Adrenal gland (tissue), 12 donors: Measurements from ENCODE around the gene RIPK1. TPM values are rescaled to one million over a fixed set of nuclear protein-coding genes. Genes with fewer than 3 reads are reported as not detected.
"Not testable (repeated sequence)": the region's sequence is repeated elsewhere in the genome, so short reads cannot be mapped to it uniquely, and the experiment has no call there.

Source experiments
- DNase-seq, 7 donors: peaks; one replicate each; pipeline ENCODE4 v3.0.0-alpha.2; 2019 to 2020
- H3K27ac ChIP-seq, 5 donors: fragments of 200-600 bp; sonication (generic) in 4 of 5; 1 replicate in 3 of 5; 2 replicates in 2 of 5; pipeline versions ENCODE4 v1.5.1 to v1.8.0; 2016 to 2020; ENCODE audit warnings: mild to moderate bottlenecking in 1 of 5
- H3K27me3 ChIP-seq: fragments of 200-600 bp; 2 replicates; pipeline ENCODE4 v1.8.0; 2021
- H3K36me3 ChIP-seq, 2 donors: fragments of 200-600 bp; replicated peaks in 1 of 2; 1 replicate in 1 of 2; 2 replicates in 1 of 2; pipeline versions ENCODE4 v1.5.1 to v1.8.0; 2018 to 2022
- H3K4me1 ChIP-seq, 2 donors: fragments of 200-600 bp; replicated peaks in 1 of 2; 1 replicate in 1 of 2; 2 replicates in 1 of 2; pipeline versions ENCODE4 v1.5.1 to v1.8.0; 2018 to 2021
- H3K4me3 ChIP-seq, 4 donors: fragments of 200-600 bp; sonication (generic) in 3 of 4; one replicate each; pipeline ENCODE4 v1.5.1; 2016 to 2018
- H3K9me3 ChIP-seq, 3 donors: fragments of 200-600 bp; sonication (generic) in 1 of 3; replicated peaks in 1 of 3; 1 replicate in 2 of 3; 2 replicates in 1 of 3; pipeline versions ENCODE4 v1.5.1 to v1.8.0; 2016 to 2021
- CTCF ChIP-seq, 6 experiments: fragments of 450-650 bp in 4 of 6; fragments of 200-600 bp in 2 of 6; sonication (generic) in 1 of 6; IDR thresholded peaks; 1 replicate in 5 of 6; 2 replicates in 1 of 6; pipeline versions ENCODE4 v1.5.1 to v1.8.0; 2016 to 2021; ENCODE audit warnings: antibody characterized with exemption in 6 of 6, mild to moderate bottlenecking in 2 of 6, moderate library complexity in 1 of 6
- POLR2A ChIP-seq, 2 donors: fragments of 450-650 bp; IDR thresholded peaks; one replicate each; pipeline ENCODE4 v1.6.1; 2017; ENCODE audit warnings: antibody characterized with exemption in 2 of 2, mild to moderate bottlenecking in 2 of 2, moderate library complexity in 1 of 2
- WGBS, 4 donors: extraction: QIAGEN DNeasy Blood & Tissue Kit in 2 of 4; methylation state at CpG; one replicate each; pipeline versions ENCODE4 v1.1.5 to v1.1.7; 2013 to 2017; 5-methylcytosine and 5-hydroxymethylcytosine counted together
- intact Hi-C, 2 donors: fragments of 100-400 bp; cut with DNase I; formaldehyde crosslinking; loops; one replicate each; pipeline versions ENCODE4 v1.14.1 to v1.15.0; 2022 to 2023
- polyA plus RNA-seq, 3 donors: library from polyadenylated mRNA; stranded (reverse); fragments of 200-250 nt in 2 of 3; fragments of 350-450 nt in 1 of 3; fragmentation: Illumina TruSeq in 1 of 3; extraction: RNeasy Lipid Tissue Mini Kit (QIAGEN cat#74804) in 1 of 3; gene quantifications; one replicate each; pipeline ENCODE4 v1.2.3, GENCODE V29; 2013 to 2014
- total RNA-seq, 9 donors: library from RNA; depleted of rRNA in 4 of 9; stranded (reverse); fragments of >200 nt in 4 of 9; fragments of 120-200 nt in 1 of 9; fragmentation: NEBNext Ultra II Directional in 1 of 9; extraction: Animal tissue kit (Norgen Biotek cat#: 25700) in 1 of 9; gene quantifications; one replicate each; pipeline versions ENCODE4 v1.1.0 to v1.2.4, GENCODE V29; 2013 to 2023
- donor health status: healthy with polysubstance abuse.
- donor health status: Bipolar disorder and iron deficiency.
- donor health status: DM: yes; HTN: yes; CAD: no.
- donor health status: DM: no; HTN: no; CAD: no.
- donor health status: DM: no; HTN: no; CAD: no.
- donor health status: DM: yes; HTN: yes; CAD: no.

RIPK1 gene
- total and polyA plus RNA-seq, 12 donors, result 15.7 to 21.7 (median 20.3) TPM

- Histone ChIP-seq H3K27me3 (no peaks in the 10 kb centered on the region), H3K4me3 (no peak overlapping the region), H3K36me3 (peaks cover 0 to 6% of the 10 kb centered on the region in 2 donors), H3K9me3 (no peaks in the 10 kb centered on the region), H3K27ac (no peak overlapping the region), H3K4me1 (peaks cover 0 to 4% of the 10 kb centered on the region in 2 donors)
- no peak for DNase-seq
- intact Hi-C loops, result loop anchor here in 1 of 2 donors (10.0 kb wide), 1 partner anchor 601 kb away; no protein-coding TSS in a partner anchor
- WGBS, 4 donors, result 94 to 97% (median 96%) methylated on average over 9 of the region's 9 CpGs
- TF ChIP-seq CTCF (IDR thresholded peaks at IDR 0.05) (no peak), POLR2A (IDR thresholded peaks at IDR 0.05) (no peak)
Observed at GRCh38 chr6:3133515-3133914, 65.2 kb downstream of the RIPK1 start.

DNA sequence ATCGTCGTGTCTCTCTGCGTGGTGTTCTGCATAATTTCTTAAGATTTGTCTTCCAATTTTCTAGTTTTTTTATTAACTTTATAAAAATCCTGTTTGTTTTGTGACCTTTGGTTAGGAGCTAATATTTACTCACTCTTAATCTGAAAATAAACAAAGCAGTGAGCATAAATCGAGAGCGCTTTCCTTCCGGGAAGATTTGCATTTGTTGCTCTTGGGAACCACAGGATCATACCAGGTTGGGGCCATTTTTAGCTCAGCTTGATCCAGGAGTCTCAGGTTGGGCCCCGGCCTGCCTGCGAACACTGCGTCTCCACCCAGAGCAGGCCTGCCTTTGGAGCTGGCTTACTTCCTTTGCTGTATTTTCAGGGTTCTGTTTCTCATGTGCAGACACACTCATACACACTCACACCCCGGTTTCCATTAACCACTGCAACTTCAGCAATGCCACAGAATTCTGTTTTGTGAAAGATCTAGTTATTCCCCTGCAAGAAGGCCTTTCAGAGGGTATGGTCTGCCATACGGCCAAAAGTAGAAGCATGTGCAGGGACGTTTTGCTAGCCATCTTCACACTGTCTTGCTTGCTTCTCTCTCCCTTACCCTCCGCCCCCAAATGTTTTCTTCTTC is 67.5 kb downstream of the RIPK1 start:
- Histone ChIP-seq H3K4me1 (peaks cover 0 to 4% of the 10 kb centered on the region in 2 donors), H3K27ac (no peak overlapping the region), H3K9me3 (no peaks in the 10 kb centered on the region), H3K4me3 (no peak overlapping the region), H3K27me3 (no peaks in the 10 kb centered on the region), H3K36me3 (peaks cover 0 to 9% of the 10 kb centered on the region in 2 donors)
- DNase-seq, result no peak
- 85 to 91% (median 90%) methylated on average over 13 of the region's 13 CpGs for WGBS, 4 donors
- intact Hi-C loops, result loop anchor here in 1 of 2 donors (10.0 kb wide), 1 partner anchor 599 kb away; no protein-coding TSS in a partner anchor
- TF ChIP-seq POLR2A (IDR thresholded peaks at IDR 0.05) (no peak), CTCF (IDR thresholded peaks at IDR 0.05) (no peak)

- no peak for DNase-seq
- no peak overlapping the region for H3K4me3 ChIP-seq
- intact Hi-C loops, result loop anchor here in 1 of 2 donors (10.0 kb wide), 1 partner anchor 598 kb away; no protein-coding TSS in a partner anchor
- TF ChIP-seq POLR2A (IDR thresholded peaks at IDR 0.05) (no peak), CTCF (IDR thresholded peaks at IDR 0.05) (no peak)
- H3K27me3 ChIP-seq, result no peaks in the 10 kb centered on the region
- H3K9me3 ChIP-seq, result no peaks in the 10 kb centered on the region
- no peak overlapping the region for H3K27ac ChIP-seq
- H3K4me1 ChIP-seq, result peaks cover 0 to 4% of the 10 kb centered on the region in 2 donors
- 89 to 94% (median 91%) methylated on average over 8 of the region's 8 CpGs for WGBS, 4 donors
- peaks cover 0 to 9% of the 10 kb centered on the region in 2 donors for H3K36me3 ChIP-seq
Observed at GRCh38 chr6:3136292-3137011, 68.2 kb downstream of the RIPK1 start.

GRCh38 chr6:3137057-3137777 is 68.9 kb downstream of the RIPK1 start:
- 93 to 96% (median 94%) methylated on average over 11 to 12 of the region's 12 CpGs for WGBS, 4 donors
- Histone ChIP-seq H3K4me3 (no peak overlapping the region), H3K36me3 (peaks cover 0 to 9% of the 10 kb centered on the region in 2 donors), H3K27ac (no peak overlapping the region), H3K4me1 (peaks cover 0 to 4% of the 10 kb centered on the region in 2 donors), H3K9me3 (no peaks in the 10 kb centered on the region), H3K27me3 (no peaks in the 10 kb centered on the region)
- TF ChIP-seq CTCF (IDR thresholded peaks at IDR 0.05) (no peak), POLR2A (IDR thresholded peaks at IDR 0.05) (no peak)
- intact Hi-C loops, result loop anchor here in 1 of 2 donors (10.0 kb wide), 1 partner anchor 598 kb away; no protein-coding TSS in a partner anchor
- no peak for DNase-seq

- not testable (repeated sequence) for H3K27me3 ChIP-seq, H3K4me1 ChIP-seq, H3K27ac ChIP-seq, DNase-seq, H3K36me3 ChIP-seq, H3K9me3 ChIP-seq, H3K4me3 ChIP-seq
- WGBS, 4 donors, result 87 to 93% (median 91%) methylated on average over 6 of the region's 6 CpGs
- intact Hi-C loops, result loop anchor here in 1 of 2 donors (10.0 kb wide), 1 partner anchor 597 kb away; no protein-coding TSS in a partner anchor
Observed at GRCh38 chr6:3137873-3138272, 69.6 kb downstream of the RIPK1 start.
